GM12878 (cell line): Measurements from ENCODE around the gene DIAPH1. TPM values are rescaled to one million over a fixed set of nuclear protein-coding genes. Genes with fewer than 3 reads are reported as not detected.

Experiments used
- BACH1 ChIP-seq: fragments of 450-650 bp; IDR thresholded peaks from 2 replicates; pipeline ENCODE4 v1.6.1; 2017; ENCODE audit warnings: mild to moderate bottlenecking, borderline replicate concordance
- BRCA1 ChIP-seq: IDR thresholded peaks from 2 replicates; pipeline ENCODE4 v1.6.1; 2011; ENCODE audit warnings: low read depth, low read length, improper control_type of control experiment
- CBFB ChIP-seq: IDR thresholded peaks from 2 replicates; pipeline ENCODE4 v1.6.1; 2016; ENCODE audit warnings: antibody characterized with exemption, low read depth
- CBX5 ChIP-seq: sonication (generic); IDR thresholded peaks from 2 replicates; pipeline ENCODE4 v1.6.1; 2016; ENCODE audit warnings: low read depth, moderate library complexity, mild to moderate bottlenecking, inconsistent platforms
- CHD2 ChIP-seq: IDR thresholded peaks from 2 replicates; pipeline ENCODE4 v1.6.1; 2011; ENCODE audit warnings: low read depth, low read length, improper control_type of control experiment, borderline replicate concordance
- CREB1 ChIP-seq: IDR thresholded peaks from 2 replicates; pipeline ENCODE4 v1.6.1; 2012; ENCODE audit warnings: low read depth, mild to moderate bottlenecking, inconsistent platforms
- DPF2 ChIP-seq: fragments of 450-650 bp; IDR thresholded peaks from 2 replicates; pipeline ENCODE4 v1.6.1; 2017; ENCODE audit warnings: mild to moderate bottlenecking
- ELK1 ChIP-seq: IDR thresholded peaks from 2 replicates; pipeline ENCODE4 v1.6.1; 2012; ENCODE audit warnings: low read depth, low read length, improper control_type of control experiment
- EP300 ChIP-seq, 2 experiments: fragments of 150-350 bp in 1 of 2; IDR thresholded peaks; 2 replicates each; pipeline ENCODE4 v1.6.1; 2011 to 2012; ENCODE audit warnings: low read depth in 2 of 2, low read length in 2 of 2, borderline replicate concordance in 1 of 2, improper control_type of control experiment in 1 of 2, inconsistent platforms in 1 of 2; ENCODE audit not compliant: control insufficient read depth in 1 of 2
- GATAD2B ChIP-seq: fragments of 450-650 bp; conservative IDR thresholded peaks from 2 replicates; pipeline ENCODE4 v1.6.1; 2017; ENCODE audit warnings: low read depth, mild to moderate bottlenecking, moderate library complexity
- HDAC2 ChIP-seq: fragments of 200-600 bp; sonication (generic); IDR thresholded peaks from 2 replicates; pipeline ENCODE4 v1.6.1; 2017
- HDAC6 ChIP-seq: fragments of 200-600 bp; sonication (generic); IDR thresholded peaks from one replicate; pipeline ENCODE4 v1.8.0; 2017; ENCODE audit warnings: antibody characterized with exemption; ENCODE audit not compliant: unreplicated experiment
- IKZF2 ChIP-seq, 2 experiments: fragments of 450-650 bp; IDR thresholded peaks; 2 replicates each; pipeline ENCODE4 v1.6.1; 2017; ENCODE audit warnings: mild to moderate bottlenecking in 2 of 2, moderate library complexity in 2 of 2
- IRF5 ChIP-seq: fragments of 450-650 bp; IDR thresholded peaks from 2 replicates; pipeline ENCODE4 v1.6.1; 2017; ENCODE audit warnings: borderline replicate concordance
- MTA2 ChIP-seq: fragments of 450-650 bp; IDR thresholded peaks from 2 replicates; pipeline ENCODE4 v1.6.1; 2016; ENCODE audit warnings: low read depth, mild to moderate bottlenecking, moderate library complexity
- PBX3 ChIP-seq: IDR thresholded peaks from 2 replicates; pipeline ENCODE4 v1.6.1; 2011; ENCODE audit warnings: mild to moderate bottlenecking, low read depth, low read length, moderate library complexity; ENCODE audit not compliant: insufficient replicate concordance
- RAD51 ChIP-seq: fragments of 450-650 bp; IDR thresholded peaks from 2 replicates; pipeline ENCODE4 v1.6.1; 2016; ENCODE audit warnings: moderate library complexity, mild to moderate bottlenecking, inconsistent platforms
- RELA ChIP-seq: fragments of 450-650 bp; IDR thresholded peaks from 2 replicates; pipeline ENCODE4 v1.8.0; 2014; ENCODE audit warnings: borderline replicate concordance; ENCODE audit not compliant: partially characterized antibody
- SIN3A ChIP-seq: IDR thresholded peaks from 2 replicates; pipeline ENCODE4 v1.6.1; 2012; ENCODE audit warnings: low read depth, low read length, improper control_type of control experiment
- SIX5 ChIP-seq: IDR thresholded peaks from 2 replicates; pipeline ENCODE4 v1.6.1; 2011; ENCODE audit warnings: mild to moderate bottlenecking, low read depth, low read length, moderate library complexity; ENCODE audit not compliant: severe bottlenecking
- SREBF1 ChIP-seq: IDR thresholded peaks from 2 replicates; pipeline ENCODE4 v1.6.1; 2012; ENCODE audit warnings: mild to moderate bottlenecking, low read length
- STAT3 ChIP-seq: IDR thresholded peaks from 2 replicates; pipeline ENCODE4 v1.6.1; 2011; ENCODE audit warnings: low read depth, low read length, improper control_type of control experiment
- TCF7 ChIP-seq: IDR thresholded peaks from 2 replicates; pipeline ENCODE4 v1.6.1; 2014; ENCODE audit warnings: antibody characterized with exemption, borderline replicate concordance
- ZNF24 ChIP-seq: fragments of 450-650 bp; IDR thresholded peaks from 2 replicates; pipeline ENCODE4 v1.6.1; 2017; ENCODE audit warnings: antibody characterized with exemption, mild to moderate bottlenecking
- ZNF384 ChIP-seq: IDR thresholded peaks from 2 replicates; pipeline ENCODE4 v1.6.1; 2012; ENCODE audit warnings: low read depth, mild to moderate bottlenecking, low read length, improper control_type of control experiment, borderline replicate concordance
- ZNF687 ChIP-seq: fragments of 450-650 bp; IDR thresholded peaks from 2 replicates; pipeline ENCODE4 v1.6.1; 2017; ENCODE audit warnings: mild to moderate bottlenecking, moderate library complexity
- polyA plus RNA-seq, 11 experiments: library from polyadenylated mRNA; depleted of rRNA in 4 of 11; unstranded in 6 of 11; stranded (reverse) in 5 of 11; fragments of >200 nt; fragmentation: Nextera tagmentation in 4 of 11; fragmentation: Illumina TruSeq in 1 of 11; extraction: Ambion mirVana in 4 of 11; extraction: Trizol in 1 of 11; gene quantifications; 1 replicate in 1 of 11; 2 replicates in 10 of 11; pipeline versions ENCODE4 v1.2.1 to v1.2.3, GENCODE V29; 2011 to 2016; ENCODE audit warnings: inconsistent platforms in 2 of 11, missing spikeins in 2 of 11, low read depth in 1 of 11
- total RNA-seq, 4 experiments: library from RNA; depleted of rRNA in 3 of 4; stranded (reverse); fragments of >200 nt in 3 of 4; fragmentation: Illumina TruSeq in 1 of 4; extraction: Trizol in 1 of 4; gene quantifications; 2 replicates each; pipeline versions ENCODE4 v1.2.1 to v1.2.3, GENCODE V29; 2013 to 2021

Gene DIAPH1
- total and polyA plus RNA-seq, 10 of the 15 experiments (the other 5 are each of a cell fraction or from before 2014, with no cell fraction given), result 37.8 to 168 (median 59.0) TPM

GRCh38 chr5:141557681-141558136 is 61.1 kb downstream of the DIAPH1 start (continued):
- TF ChIP-seq CHD2 (no peak), ZNF687 (peak; percentile 82), MTA2 (no peak), GATAD2B (no peak), TCF7 (no peak), ZNF384 (no peak), STAT3 (no peak), PBX3 (no peak), ZNF24 (0 out of 2 replicates have a peak, but pooled peaks have one; percentile 17), CBFB (peak; percentile 40; the same call in 1 of the 2 replicates), SIX5 (no peak), BACH1 (no peak), RAD51 (no peak), IKZF2 (IDR thresholded peaks at IDR 0.05) (peak in 1 of 2 experiments; percentile 22; a peak in 1 of 4 replicates), CREB1 (peak; percentile 67; the same call in 1 of the 2 replicates), HDAC2 (no peak), CBX5 (no peak), ELK1 (no peak), SIN3A (no peak), DPF2 (no peak), SREBF1 (no peak), EP300 (IDR thresholded peaks at IDR 0.05; ENCODE audit: borderline replicate concordance in 1 of 2, control insufficient read depth in 1 of 2, low read depth in 2 of 2, low read length in 2 of 2) (no peak), RELA (peak; percentile 43), BRCA1 (no peak), HDAC6 (no peak), IRF5 (no peak)
